ENCODE data around the gene RNF181. TPM values are rescaled to one million over a fixed set of nuclear protein-coding genes. Genes with fewer than 3 reads are reported as not detected.
"Not testable (repeated sequence)": the region's sequence is repeated elsewhere in the genome, so short reads cannot be mapped to it uniquely, and the experiment has no call there.

Gene RNF181
- total RNA-seq, 1 donor: 146 TPM

- peaks cover 20% of the 10 kb centered on the region for H3K4me1 ChIP-seq (ENCODE audit: insufficient read depth, low read length)
- peaks cover 13% of the 10 kb centered on the region for H3K36me3 ChIP-seq (ENCODE audit: insufficient read depth, low read length)
- H4K20me1 ChIP-seq (ENCODE audit: insufficient read depth, low read length): peaks cover 11% of the 10 kb centered on the region
- H3K27me3 ChIP-seq (ENCODE audit: insufficient read depth, low read length): no peaks in the 10 kb centered on the region
- DNase-seq (ENCODE audit: insufficient read length, low spot score, missing footprints): no peak
- TF ChIP-seq, protein P1, sequence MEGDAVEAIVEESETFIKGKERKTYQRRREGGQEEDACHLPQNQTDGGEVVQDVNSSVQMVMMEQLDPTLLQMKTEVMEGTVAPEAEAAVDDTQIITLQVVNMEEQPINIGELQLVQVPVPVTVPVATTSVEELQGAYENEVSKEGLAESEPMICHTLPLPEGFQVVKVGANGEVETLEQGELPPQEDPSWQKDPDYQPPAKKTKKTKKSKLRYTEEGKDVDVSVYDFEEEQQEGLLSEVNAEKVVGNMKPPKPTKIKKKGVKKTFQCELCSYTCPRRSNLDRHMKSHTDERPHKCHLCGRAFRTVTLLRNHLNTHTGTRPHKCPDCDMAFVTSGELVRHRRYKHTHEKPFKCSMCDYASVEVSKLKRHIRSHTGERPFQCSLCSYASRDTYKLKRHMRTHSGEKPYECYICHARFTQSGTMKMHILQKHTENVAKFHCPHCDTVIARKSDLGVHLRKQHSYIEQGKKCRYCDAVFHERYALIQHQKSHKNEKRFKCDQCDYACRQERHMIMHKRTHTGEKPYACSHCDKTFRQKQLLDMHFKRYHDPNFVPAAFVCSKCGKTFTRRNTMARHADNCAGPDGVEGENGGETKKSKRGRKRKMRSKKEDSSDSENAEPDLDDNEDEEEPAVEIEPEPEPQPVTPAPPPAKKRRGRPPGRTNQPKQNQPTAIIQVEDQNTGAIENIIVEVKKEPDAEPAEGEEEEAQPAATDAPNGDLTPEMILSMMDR (IDR thresholded peaks at IDR 0.05; ENCODE audit: extremely low read depth, low read depth, low read length): no peak
- H3K27ac ChIP-seq (ENCODE audit: low read depth, low read length): no peak overlapping the region
- H3K4me3 ChIP-seq (ENCODE audit: insufficient read depth, low read length): no peak overlapping the region
- peaks cover 56% of the 10 kb centered on the region for H3K79me2 ChIP-seq (ENCODE audit: insufficient read depth, low read length)
- H2AFZ ChIP-seq (ENCODE audit: low read length): no peak overlapping the region
- H3K9me3 ChIP-seq (ENCODE audit: low read depth, low read length): no peaks in the 10 kb centered on the region
- no peak overlapping the region for H3K4me2 ChIP-seq (ENCODE audit: insufficient read depth, low read length)
These were observed 19.8 kb downstream of the RNF181 start for GRCh38 chr2:85615413-85615728.

GRCh38 chr2:85617723-85618122 lies 22.2 kb downstream of the RNF181 start:
- DNase-seq (ENCODE audit: insufficient read length, low spot score, missing footprints); H4K20me1 ChIP-seq (ENCODE audit: insufficient read depth, low read length); H3K27me3 ChIP-seq (ENCODE audit: insufficient read depth, low read length); H2AFZ ChIP-seq (ENCODE audit: low read length); H3K9me3 ChIP-seq (ENCODE audit: low read depth, low read length): not testable (repeated sequence)
- Histone ChIP-seq H3K4me3 (ENCODE audit: insufficient read depth, low read length) (peak overlapping the region; percentile 92), H3K4me1 (ENCODE audit: insufficient read depth, low read length) (peaks cover 14% of the 10 kb centered on the region), H3K27ac (ENCODE audit: low read depth, low read length) (peak overlapping the region; percentile 15), H3K4me2 (ENCODE audit: insufficient read depth, low read length) (peak overlapping the region; percentile 82), H3K79me2 (ENCODE audit: insufficient read depth, low read length) (peaks cover 50% of the 10 kb centered on the region), H3K36me3 (ENCODE audit: insufficient read depth, low read length) (peaks cover 33% of the 10 kb centered on the region)

GRCh38 chr2:85619617-85620016 lies 24.1 kb downstream of the RNF181 start:
- H3K27ac ChIP-seq (ENCODE audit: low read depth, low read length): no peak overlapping the region
- H3K4me3 ChIP-seq (ENCODE audit: insufficient read depth, low read length): no peak overlapping the region
- TF ChIP-seq, protein P1 (IDR thresholded peaks at IDR 0.05; ENCODE audit: extremely low read depth, low read depth, low read length): no peak
- H3K79me2 ChIP-seq (ENCODE audit: insufficient read depth, low read length): peaks cover 54% of the 10 kb centered on the region
- H3K36me3 ChIP-seq (ENCODE audit: insufficient read depth, low read length): peaks cover 51% of the 10 kb centered on the region
- DNase-seq (ENCODE audit: insufficient read length, low spot score, missing footprints): no peak
- no peaks in the 10 kb centered on the region for H3K9me3 ChIP-seq (ENCODE audit: low read depth, low read length)
- peaks cover 14% of the 10 kb centered on the region for H3K4me1 ChIP-seq (ENCODE audit: insufficient read depth, low read length)
- H2AFZ ChIP-seq (ENCODE audit: low read length): no peak overlapping the region
- H4K20me1 ChIP-seq (ENCODE audit: insufficient read depth, low read length): peaks cover 10% of the 10 kb centered on the region
- no peaks in the 10 kb centered on the region for H3K27me3 ChIP-seq (ENCODE audit: insufficient read depth, low read length)
- no peak overlapping the region for H3K4me2 ChIP-seq (ENCODE audit: insufficient read depth, low read length)

- Histone ChIP-seq H3K27me3 (ENCODE audit: insufficient read depth, low read length) (no peaks in the 10 kb centered on the region), H3K4me2 (ENCODE audit: insufficient read depth, low read length) (no peak overlapping the region), H3K9me3 (ENCODE audit: low read depth, low read length) (no peaks in the 10 kb centered on the region), H3K27ac (ENCODE audit: low read depth, low read length) (no peak overlapping the region), H2AFZ (ENCODE audit: low read length) (no peak overlapping the region), H3K36me3 (ENCODE audit: insufficient read depth, low read length) (peaks cover 67% of the 10 kb centered on the region), H3K4me3 (ENCODE audit: insufficient read depth, low read length) (no peak overlapping the region), H3K79me2 (ENCODE audit: insufficient read depth, low read length) (peaks cover 51% of the 10 kb centered on the region), H4K20me1 (ENCODE audit: insufficient read depth, low read length) (peaks cover 10% of the 10 kb centered on the region), H3K4me1 (ENCODE audit: insufficient read depth, low read length) (peaks cover 14% of the 10 kb centered on the region)
- DNase-seq (ENCODE audit: insufficient read length, low spot score, missing footprints): no peak
- TF ChIP-seq, protein P1 (IDR thresholded peaks at IDR 0.05; ENCODE audit: extremely low read depth, low read depth, low read length): no peak
These were observed 25.8 kb downstream of the RNF181 start for GRCh38 chr2:85621338-85621737.

Measured in osteoblast (primary cell).